ENCODE results near the gene SNTG2. TPM values are rescaled to one million over a fixed set of nuclear protein-coding genes. Genes with fewer than 3 reads are reported as not detected.

Gene SNTG2
- total and polyA plus RNA-seq, 2 of the 13 experiments (the other 11 are each of a cell fraction or from before 2014, with no cell fraction given), result not detected

DNA sequence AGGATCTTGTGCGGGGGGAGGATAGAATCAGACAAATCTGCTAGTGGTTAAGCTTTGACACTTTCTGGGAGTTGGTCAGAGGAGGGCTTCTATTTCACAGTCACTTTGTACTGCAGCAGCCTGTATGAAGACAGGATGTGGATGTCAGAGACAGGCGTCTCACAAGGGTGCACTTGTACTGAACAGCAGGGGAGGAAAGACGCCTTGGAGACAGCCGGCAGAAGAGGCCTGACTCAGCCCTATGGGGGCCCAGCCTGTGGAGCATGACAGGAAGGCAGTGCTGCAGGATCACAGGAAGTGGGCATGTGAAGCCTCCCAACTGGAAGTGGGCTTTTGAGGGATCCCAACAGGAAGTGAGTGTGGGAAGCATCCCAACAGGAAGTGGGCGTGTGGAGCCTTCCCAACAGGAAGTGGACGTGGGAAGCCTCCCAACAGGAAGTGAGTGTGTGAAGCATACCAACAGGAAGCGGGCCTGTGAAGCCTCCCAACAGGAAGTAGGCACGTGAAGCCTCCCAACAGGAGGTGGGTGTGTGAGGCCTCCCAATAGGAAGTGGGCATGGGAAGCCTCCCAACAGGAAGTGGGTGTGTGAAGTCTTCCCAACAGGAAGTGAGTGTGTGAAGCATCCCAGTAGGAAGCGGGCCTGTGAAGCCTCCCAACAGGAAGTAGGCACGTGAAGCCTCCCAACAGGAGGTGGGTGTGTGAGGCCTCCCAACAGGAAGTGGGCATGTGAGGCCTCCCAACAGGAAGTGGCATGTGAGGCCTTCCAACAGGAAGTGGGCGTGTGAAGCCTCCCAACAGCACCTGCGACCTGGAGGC, 212.3 kb downstream of the SNTG2 start:
- H3K79me2 ChIP-seq (ENCODE audit: insufficient read depth, low read length), result no peaks in the 10 kb centered on the region
- peaks cover 20% of the 10 kb centered on the region for H3K9me3 ChIP-seq (ENCODE audit: low read length)
- DNase-seq (ENCODE audit: low spot score), result no peak
- ATAC-seq, result no peak
- intact Hi-C loops (cut with micrococcal nuclease; ENCODE audit: unreplicated experiment), result no loop called here
- H2AFZ ChIP-seq (ENCODE audit: low read length), result no peak overlapping the region
- no peak overlapping the region for H3K4me2 ChIP-seq (ENCODE audit: low read depth, low read length)
- no peak overlapping the region for H3K27ac ChIP-seq (ENCODE audit: extremely low read length, insufficient read depth, low read length)
- H3K27me3 ChIP-seq (ENCODE audit: control insufficient read depth in 1 of 2, insufficient read depth in 2 of 2, low read length in 2 of 2), result no peaks in the 10 kb centered on the region
- no peak overlapping the region for H3K4me3 ChIP-seq (replicated peaks in 1 of 3; ENCODE audit: insufficient read depth in 1 of 3, low read depth in 2 of 3, low read length in 3 of 3)
- in situ Hi-C loops (cut with HindIII; ENCODE audit: extremely low pct_ligation_motif_present, low pct_unique_long_range_greater_than_20kb), result no loop called here
- no peaks in the 10 kb centered on the region for H3K36me3 ChIP-seq (replicated peaks in 1 of 2; ENCODE audit: control insufficient read depth in 1 of 2, insufficient read depth in 2 of 2, low read length in 2 of 2)
- POLR2A ChIA-PET, result no interaction called here
- no peak overlapping the region for H3K9ac ChIP-seq (ENCODE audit: insufficient read depth, low read depth, low read length)
- BruUV-seq (replicated peaks), result no TSS peak
- WGBS (ENCODE audit: low lambda C conversion rate), result 25% methylated on average over 12 of the region's 12 CpGs
- TF ChIP-seq KLF6 (CRISPR knock-in tag; IDR thresholded peaks at IDR 0.05) (no peak), GABPA (IDR thresholded peaks at IDR 0.05; ENCODE audit: low read depth, low read length) (peak; percentile 47), GABPA (CRISPR knock-in tag; IDR thresholded peaks at IDR 0.05; ENCODE audit: low read depth) (peak; percentile 64; the same call in 1 of the 2 replicates), GABPB1 (CRISPR knock-in tag; IDR thresholded peaks at IDR 0.05) (peak; percentile 33; the same call in 1 of the 2 replicates)
- no peak for FAIRE-seq
- H3K4me1 ChIP-seq (ENCODE audit: insufficient read depth, low read length), result no peaks in the 10 kb centered on the region
- CTCF ChIA-PET (ENCODE audit: low intra/inter-chr PET ratio, low total read pairs), result no interaction called here
- no peaks in the 10 kb centered on the region for H4K20me1 ChIP-seq (ENCODE audit: insufficient read depth, low read length)

GRCh38 chr2:1166976-1167375, 216.3 kb downstream of the SNTG2 start:
- Histone ChIP-seq H4K20me1 (ENCODE audit: insufficient read depth, low read length) (no peaks in the 10 kb centered on the region), H3K27ac (ENCODE audit: extremely low read length, insufficient read depth, low read length) (no peak overlapping the region), H3K27me3 (ENCODE audit: control insufficient read depth in 1 of 2, insufficient read depth in 2 of 2, low read length in 2 of 2) (peaks cover 0 to 18% of the 10 kb centered on the region in 2 experiments; a peak in 3 of 5 replicates), H3K4me3 (replicated peaks in 1 of 3; ENCODE audit: insufficient read depth in 1 of 3, low read depth in 2 of 3, low read length in 3 of 3) (no peak overlapping the region), H3K9me3 (ENCODE audit: low read length) (peaks cover 20% of the 10 kb centered on the region), H3K4me1 (ENCODE audit: insufficient read depth, low read length) (no peaks in the 10 kb centered on the region), H3K36me3 (replicated peaks in 1 of 2; ENCODE audit: control insufficient read depth in 1 of 2, insufficient read depth in 2 of 2, low read length in 2 of 2) (no peaks in the 10 kb centered on the region), H3K9ac (ENCODE audit: insufficient read depth, low read depth, low read length) (no peak overlapping the region), H3K79me2 (ENCODE audit: insufficient read depth, low read length) (no peaks in the 10 kb centered on the region), H2AFZ (ENCODE audit: low read length) (no peak overlapping the region), H3K4me2 (ENCODE audit: low read depth, low read length) (no peak overlapping the region)
- no TSS peak for BruUV-seq (replicated peaks)
- WGBS (ENCODE audit: low lambda C conversion rate), result 65% methylated on average over 13 of the region's 14 CpGs
- DNase-seq (ENCODE audit: low spot score) (no peak), ATAC-seq (no peak), FAIRE-seq (no peak)
- ChIA-PET CTCF (ENCODE audit: low intra/inter-chr PET ratio, low total read pairs) (no interaction called here), POLR2A (no interaction called here)
- in situ Hi-C loops (cut with HindIII; ENCODE audit: extremely low pct_ligation_motif_present, low pct_unique_long_range_greater_than_20kb) (no loop called here), intact Hi-C loops (cut with micrococcal nuclease; ENCODE audit: unreplicated experiment) (no loop called here)
- no peak for TF ChIP-seq REL (CRISPR knock-in tag; conservative IDR thresholded peaks at IDR 0.05)
- TF ChIP-seq MXD4 (CRISPR knock-in tag; IDR thresholded peaks at IDR 0.05), result no peak
- TF ChIP-seq, protein P1, sequence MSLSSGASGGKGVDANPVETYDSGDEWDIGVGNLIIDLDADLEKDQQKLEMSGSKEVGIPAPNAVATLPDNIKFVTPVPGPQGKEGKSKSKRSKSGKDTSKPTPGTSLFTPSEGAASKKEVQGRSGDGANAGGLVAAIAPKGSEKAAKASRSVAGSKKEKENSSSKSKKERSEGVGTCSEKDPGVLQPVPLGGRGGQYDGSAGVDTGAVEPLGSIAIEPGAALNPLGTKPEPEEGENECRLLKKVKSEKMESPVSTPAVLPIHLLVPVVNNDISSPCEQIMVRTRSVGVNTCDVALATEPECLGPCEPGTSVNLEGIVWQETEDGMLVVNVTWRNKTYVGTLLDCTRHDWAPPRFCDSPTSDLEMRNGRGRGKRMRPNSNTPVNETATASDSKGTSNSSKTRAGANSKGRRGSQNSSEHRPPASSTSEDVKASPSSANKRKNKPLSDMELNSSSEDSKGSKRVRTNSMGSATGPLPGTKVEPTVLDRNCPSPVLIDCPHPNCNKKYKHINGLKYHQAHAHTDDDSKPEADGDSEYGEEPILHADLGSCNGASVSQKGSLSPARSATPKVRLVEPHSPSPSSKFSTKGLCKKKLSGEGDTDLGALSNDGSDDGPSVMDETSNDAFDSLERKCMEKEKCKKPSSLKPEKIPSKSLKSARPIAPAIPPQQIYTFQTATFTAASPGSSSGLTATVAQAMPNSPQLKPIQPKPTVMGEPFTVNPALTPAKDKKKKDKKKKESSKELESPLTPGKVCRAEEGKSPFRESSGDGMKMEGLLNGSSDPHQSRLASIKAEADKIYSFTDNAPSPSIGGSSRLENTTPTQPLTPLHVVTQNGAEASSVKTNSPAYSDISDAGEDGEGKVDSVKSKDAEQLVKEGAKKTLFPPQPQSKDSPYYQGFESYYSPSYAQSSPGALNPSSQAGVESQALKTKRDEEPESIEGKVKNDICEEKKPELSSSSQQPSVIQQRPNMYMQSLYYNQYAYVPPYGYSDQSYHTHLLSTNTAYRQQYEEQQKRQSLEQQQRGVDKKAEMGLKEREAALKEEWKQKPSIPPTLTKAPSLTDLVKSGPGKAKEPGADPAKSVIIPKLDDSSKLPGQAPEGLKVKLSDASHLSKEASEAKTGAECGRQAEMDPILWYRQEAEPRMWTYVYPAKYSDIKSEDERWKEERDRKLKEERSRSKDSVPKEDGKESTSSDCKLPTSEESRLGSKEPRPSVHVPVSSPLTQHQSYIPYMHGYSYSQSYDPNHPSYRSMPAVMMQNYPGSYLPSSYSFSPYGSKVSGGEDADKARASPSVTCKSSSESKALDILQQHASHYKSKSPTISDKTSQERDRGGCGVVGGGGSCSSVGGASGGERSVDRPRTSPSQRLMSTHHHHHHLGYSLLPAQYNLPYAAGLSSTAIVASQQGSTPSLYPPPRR (CRISPR knock-in tag; IDR thresholded peaks at IDR 0.05; ENCODE audit: borderline replicate concordance), result no peak
- TF ChIP-seq ZFYVE20 (CRISPR knock-in tag; IDR thresholded peaks at IDR 0.05; ENCODE audit: borderline replicate concordance, low read depth), result no peak
- TF ChIP-seq, protein P2, sequence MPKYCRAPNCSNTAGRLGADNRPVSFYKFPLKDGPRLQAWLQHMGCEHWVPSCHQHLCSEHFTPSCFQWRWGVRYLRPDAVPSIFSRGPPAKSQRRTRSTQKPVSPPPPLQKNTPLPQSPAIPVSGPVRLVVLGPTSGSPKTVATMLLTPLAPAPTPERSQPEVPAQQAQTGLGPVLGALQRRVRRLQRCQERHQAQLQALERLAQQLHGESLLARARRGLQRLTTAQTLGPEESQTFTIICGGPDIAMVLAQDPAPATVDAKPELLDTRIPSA (CRISPR knock-in tag; IDR thresholded peaks at IDR 0.05; ENCODE audit: borderline replicate concordance), result no peak
- no peak for TF ChIP-seq ZNF879 (CRISPR knock-in tag; IDR thresholded peaks at IDR 0.05)
